Spleen (tissue), 11 donors: ENCODE data around the gene LRRK1. TPM values are rescaled to one million over a fixed set of nuclear protein-coding genes. Genes with fewer than 3 reads are reported as not detected.

Source experiments
- DNase-seq: peaks from one replicate; pipeline ENCODE4 v3.0.0-alpha.2; 2020
- H3K27ac ChIP-seq, 8 donors: fragments of 200-600 bp; sonication (generic) in 7 of 8; 1 replicate in 4 of 8; 2 replicates in 4 of 8; pipeline versions ENCODE4 v1.5.0 to v1.8.0; 2016 to 2021; ENCODE audit warnings: inconsistent platforms in 4 of 8, mild to moderate bottlenecking in 4 of 8, moderate library complexity in 1 of 8
- H3K27me3 ChIP-seq, 7 donors: fragments of 200-600 bp; sonication (generic) in 6 of 7; replicated peaks in 1 of 7; 1 replicate in 4 of 7; 2 replicates in 3 of 7; pipeline versions ENCODE4 v1.5.0 to v1.8.0; 2016 to 2021; ENCODE audit warnings: inconsistent platforms in 3 of 7, mild to moderate bottlenecking in 1 of 7
- H3K36me3 ChIP-seq, 6 donors: fragments of 200-600 bp; sonication (generic) in 5 of 6; 1 replicate in 4 of 6; 2 replicates in 2 of 6; pipeline versions ENCODE4 v1.5.0 to v1.8.0; 2016 to 2021; ENCODE audit warnings: inconsistent platforms in 2 of 6
- H3K4me1 ChIP-seq, 6 donors: fragments of 200-600 bp; sonication (generic) in 5 of 6; 1 replicate in 3 of 6; 2 replicates in 3 of 6; pipeline versions ENCODE4 v1.5.0 to v1.8.0; 2016 to 2021; ENCODE audit warnings: inconsistent platforms in 3 of 6
- H3K4me3 ChIP-seq, 8 donors: fragments of 200-600 bp; sonication (generic) in 7 of 8; 1 replicate in 4 of 8; 2 replicates in 4 of 8; pipeline versions ENCODE4 v1.5.0 to v1.8.0; 2016 to 2021; ENCODE audit warnings: inconsistent platforms in 4 of 8, mild to moderate bottlenecking in 4 of 8, moderate library complexity in 2 of 8
- H3K9me3 ChIP-seq, 8 donors: fragments of 200-600 bp; sonication (generic) in 7 of 8; 1 replicate in 4 of 8; 2 replicates in 4 of 8; pipeline versions ENCODE4 v1.5.0 to v1.8.0; 2016 to 2021; ENCODE audit warnings: inconsistent platforms in 4 of 8
- POLR2A ChIP-seq, 3 donors: fragments of 450-650 bp; IDR thresholded peaks; one replicate each; pipeline ENCODE4 v1.5.1; 2017; ENCODE audit warnings: antibody characterized with exemption in 3 of 3, mild to moderate bottlenecking in 1 of 3
- POLR2AphosphoS5 ChIP-seq, 3 donors: sonication (generic); formaldehyde crosslinking; IDR thresholded peaks; one replicate each; pipeline ENCODE4 v1.5.1; 2017; ENCODE audit warnings: antibody characterized with exemption in 3 of 3
- WGBS, 5 donors: extraction: QIAGEN DNeasy Blood & Tissue Kit in 3 of 5; methylation state at CpG; one replicate each; pipeline versions ENCODE4 v1.1.5 to v1.1.7; 2013 to 2018; 5-methylcytosine and 5-hydroxymethylcytosine counted together
- intact Hi-C: fragments of 100-400 bp; cut with DNase I; formaldehyde crosslinking; loops from one replicate; pipeline ENCODE4 v1.15.0; 2023; ENCODE audit warnings: low total_unique reads
- polyA plus RNA-seq, 3 donors: library from polyadenylated mRNA; stranded (reverse); fragments of 200-250 nt; gene quantifications; one replicate each; pipeline ENCODE4 v1.2.1, GENCODE V29; 2013
- total RNA-seq, 7 donors: library from RNA; depleted of rRNA in 3 of 7; stranded (reverse); fragments of >200 nt in 3 of 7; fragmentation: NEBNext Ultra II Directional in 4 of 7; extraction: Animal tissue kit (Norgen Biotek cat#: 25700) in 4 of 7; gene quantifications; one replicate each; pipeline versions ENCODE4 v1.1.0 to v1.2.1, GENCODE V29; 2016 to 2021
- TF ChIP-seq, protein P1 (sequence below), 11 experiments: fragments of 200-600 bp in 7 of 11; fragments of 450-650 bp in 4 of 11; sonication (generic) in 4 of 11; IDR thresholded peaks in 8 of 11; conservative IDR thresholded peaks in 3 of 11; 1 replicate in 7 of 11; 2 replicates in 4 of 11; pipeline versions ENCODE4 v1.4.0 to v1.8.0; 2016 to 2021; ENCODE audit warnings: antibody characterized with exemption in 11 of 11, inconsistent platforms in 4 of 11, mild to moderate bottlenecking in 1 of 11
- donor health status: healthy with polysubstance abuse.
- donor health status: DM: no; HTN: no; CAD: no; lungs with moderate emphysema.
- donor health status: DM: no; HTN: no; CAD: no.
- donor health status: Bipolar disorder and iron deficiency.
- donor health status: healthy.
- donor health status: DM: no; HTN: no; CAD: no.
- donor health status: DM: yes; HTN: yes; CAD: no.

The LRRK1 gene
- total and polyA plus RNA-seq, 10 donors: 12.0 to 60.2 (median 48.8) TPM

DNA sequence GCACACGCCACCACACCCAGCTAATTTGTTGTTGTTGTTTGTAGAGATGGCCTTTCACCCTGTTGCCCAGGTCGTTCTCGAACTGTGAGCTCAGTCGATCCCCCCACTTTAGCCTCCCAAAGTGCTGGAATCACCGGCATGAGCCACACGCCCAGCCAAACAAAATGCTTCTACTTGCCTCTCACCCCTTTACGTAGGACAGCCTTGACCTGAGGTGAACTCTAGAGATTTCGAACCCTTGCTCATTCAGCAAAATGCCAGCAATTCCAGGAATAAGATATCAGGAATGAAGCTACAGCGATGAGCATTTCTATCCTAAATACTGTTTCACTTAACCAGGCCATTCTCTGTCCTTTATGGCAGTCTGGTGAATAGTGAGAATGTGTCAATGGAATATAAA lies 135.0 kb downstream of the LRRK1 start:
- H3K9me3 ChIP-seq: no peaks in the 10 kb centered on the region
- intact Hi-C loops: no loop called here
- no peak overlapping the region for H3K4me3 ChIP-seq
- H3K4me1 ChIP-seq: peaks cover 0 to 12% (median 3%) of the 10 kb centered on the region in 6 donors
- no peaks in the 10 kb centered on the region for H3K27me3 ChIP-seq
- H3K36me3 ChIP-seq: peaks cover 0 to 100% (median 80%) of the 10 kb centered on the region in 6 donors
- WGBS, 5 donors: 90 to 94% (median 94%) methylated on average over 9 of the region's 9 CpGs
- H3K27ac ChIP-seq: no peak overlapping the region
- DNase-seq: no peak
- TF ChIP-seq POLR2AphosphoS5 (IDR thresholded peaks at IDR 0.05): no peak
- no peak for TF ChIP-seq POLR2A (IDR thresholded peaks at IDR 0.05)
- TF ChIP-seq, protein P1, sequence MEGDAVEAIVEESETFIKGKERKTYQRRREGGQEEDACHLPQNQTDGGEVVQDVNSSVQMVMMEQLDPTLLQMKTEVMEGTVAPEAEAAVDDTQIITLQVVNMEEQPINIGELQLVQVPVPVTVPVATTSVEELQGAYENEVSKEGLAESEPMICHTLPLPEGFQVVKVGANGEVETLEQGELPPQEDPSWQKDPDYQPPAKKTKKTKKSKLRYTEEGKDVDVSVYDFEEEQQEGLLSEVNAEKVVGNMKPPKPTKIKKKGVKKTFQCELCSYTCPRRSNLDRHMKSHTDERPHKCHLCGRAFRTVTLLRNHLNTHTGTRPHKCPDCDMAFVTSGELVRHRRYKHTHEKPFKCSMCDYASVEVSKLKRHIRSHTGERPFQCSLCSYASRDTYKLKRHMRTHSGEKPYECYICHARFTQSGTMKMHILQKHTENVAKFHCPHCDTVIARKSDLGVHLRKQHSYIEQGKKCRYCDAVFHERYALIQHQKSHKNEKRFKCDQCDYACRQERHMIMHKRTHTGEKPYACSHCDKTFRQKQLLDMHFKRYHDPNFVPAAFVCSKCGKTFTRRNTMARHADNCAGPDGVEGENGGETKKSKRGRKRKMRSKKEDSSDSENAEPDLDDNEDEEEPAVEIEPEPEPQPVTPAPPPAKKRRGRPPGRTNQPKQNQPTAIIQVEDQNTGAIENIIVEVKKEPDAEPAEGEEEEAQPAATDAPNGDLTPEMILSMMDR (IDR thresholded peaks at IDR 0.05 in 8 of 11, conservative IDR thresholded peaks at IDR 0.05 in 3 of 11): no peak

DNA sequence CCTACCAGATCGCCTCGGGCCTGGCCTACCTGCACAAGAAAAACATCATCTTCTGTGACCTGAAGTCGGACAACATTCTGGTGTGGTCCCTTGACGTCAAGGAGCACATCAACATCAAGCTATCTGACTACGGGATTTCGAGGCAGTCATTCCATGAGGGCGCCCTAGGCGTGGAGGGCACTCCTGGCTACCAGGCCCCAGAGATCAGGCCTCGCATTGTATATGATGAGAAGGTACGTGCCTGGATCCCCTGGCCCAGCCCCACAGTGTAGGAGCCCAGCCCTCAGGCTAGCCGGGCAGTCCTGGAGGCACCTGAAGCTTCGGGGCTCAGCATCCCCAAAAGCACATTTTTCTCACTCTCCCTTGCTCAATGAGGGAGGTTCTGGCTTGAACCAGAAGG lies 135.8 kb downstream of the LRRK1 start:
- H3K27me3 ChIP-seq: no peaks in the 10 kb centered on the region
- peak; percentile 48 for DNase-seq
- H3K9me3 ChIP-seq: no peaks in the 10 kb centered on the region
- intact Hi-C loops: no loop called here
- H3K36me3 ChIP-seq: peaks cover 0 to 100% (median 78%) of the 10 kb centered on the region in 6 donors
- H3K27ac ChIP-seq: no peak overlapping the region
- WGBS, 5 donors: 87 to 96% (median 95%) methylated on average over 11 to 12 of the region's 12 CpGs
- no peak overlapping the region for H3K4me3 ChIP-seq
- TF ChIP-seq POLR2AphosphoS5 (IDR thresholded peaks at IDR 0.05) (no peak), POLR2A (IDR thresholded peaks at IDR 0.05) (no peak)
- TF ChIP-seq, protein P1 (IDR thresholded peaks at IDR 0.05 in 8 of 11, conservative IDR thresholded peaks at IDR 0.05 in 3 of 11): no peak
- peaks cover 0 to 12% (median 3%) of the 10 kb centered on the region in 6 donors for H3K4me1 ChIP-seq

DNA sequence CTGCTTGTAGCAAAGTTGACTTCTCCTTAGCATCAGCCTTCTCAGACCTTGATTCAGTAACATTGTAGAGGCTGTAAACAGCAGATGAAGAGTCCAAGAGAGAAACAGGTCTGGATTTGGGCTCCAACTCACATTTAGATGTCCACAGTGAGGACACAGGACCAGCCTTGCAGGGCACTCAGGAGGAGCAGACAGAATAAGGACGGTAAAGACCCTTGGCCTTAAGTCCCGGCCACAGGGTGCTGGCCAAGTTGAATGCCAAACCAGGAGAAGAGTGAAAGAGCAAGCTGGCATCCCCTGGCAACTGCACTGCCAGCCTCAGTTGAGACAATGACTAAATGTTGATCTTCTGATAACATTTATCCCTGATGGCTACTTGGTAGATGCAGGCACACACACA lies 136.3 kb downstream of the LRRK1 start:
- 87 to 96% (median 92%) methylated on average over 2 of the region's 2 CpGs for WGBS, 5 donors
- intact Hi-C loops: no loop called here
- Histone ChIP-seq H3K27me3 (no peaks in the 10 kb centered on the region), H3K9me3 (no peaks in the 10 kb centered on the region), H3K27ac (no peak overlapping the region), H3K4me3 (no peak overlapping the region), H3K4me1 (peaks cover 0 to 12% (median 3%) of the 10 kb centered on the region in 6 donors), H3K36me3 (peaks cover 0 to 100% (median 76%) of the 10 kb centered on the region in 6 donors)
- DNase-seq: no peak
- TF ChIP-seq POLR2A (IDR thresholded peaks at IDR 0.05) (no peak), POLR2AphosphoS5 (IDR thresholded peaks at IDR 0.05) (no peak)
- TF ChIP-seq, protein P1 (IDR thresholded peaks at IDR 0.05 in 8 of 11, conservative IDR thresholded peaks at IDR 0.05 in 3 of 11): no peak

DNA sequence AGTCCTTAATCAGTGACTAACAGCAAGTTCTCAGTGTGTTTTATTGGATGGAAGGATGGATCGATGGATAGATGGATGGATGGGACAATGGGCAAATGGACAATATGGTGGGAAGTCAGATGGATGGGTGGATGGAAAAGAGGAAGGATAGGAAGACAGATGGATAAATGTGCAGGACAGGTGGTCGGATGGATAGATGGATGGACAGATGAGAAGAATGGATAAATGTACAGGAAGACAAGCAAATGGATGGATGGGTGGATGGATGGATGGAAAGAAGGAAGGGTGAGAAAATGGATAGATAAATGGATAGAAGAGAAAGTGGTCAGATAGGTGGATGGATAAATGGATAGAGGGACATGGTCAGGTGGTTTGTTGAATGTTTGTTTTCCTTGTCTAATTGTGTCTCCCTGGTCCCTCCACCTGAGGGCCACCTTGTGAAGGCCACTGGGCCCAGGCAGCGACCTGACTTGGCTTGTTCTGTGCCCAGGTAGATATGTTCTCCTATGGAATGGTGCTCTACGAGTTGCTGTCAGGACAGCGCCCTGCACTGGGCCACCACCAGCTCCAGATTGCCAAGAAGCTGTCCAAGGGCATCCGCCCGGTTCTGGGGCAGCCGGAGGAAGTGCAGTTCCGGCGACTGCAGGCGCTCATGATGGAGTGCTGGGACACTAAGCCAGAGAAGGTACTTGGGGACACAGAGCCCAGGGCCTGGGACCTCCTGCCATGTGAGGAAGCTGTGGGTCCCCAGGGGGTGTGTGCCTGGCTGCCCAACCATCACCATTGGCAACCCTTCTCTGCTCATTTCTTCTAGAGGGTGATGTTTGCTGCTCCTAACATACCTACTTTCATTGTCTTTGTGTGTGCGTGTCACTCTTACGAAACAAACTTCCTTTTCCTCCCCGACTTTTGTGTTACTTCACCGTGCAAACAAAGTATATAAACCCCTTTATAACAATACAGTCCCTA lies 137.5 kb downstream of the LRRK1 start:
- Histone ChIP-seq H3K4me1 (peaks cover 0 to 21% (median 9%) of the 10 kb centered on the region in 6 donors), H3K27me3 (no peaks in the 10 kb centered on the region), H3K36me3 (peaks cover 0 to 100% (median 77%) of the 10 kb centered on the region in 6 donors), H3K4me3 (peak overlapping the region in 1 of 8 donors; percentile 14), H3K9me3 (no peaks in the 10 kb centered on the region), H3K27ac (peak overlapping the region in 6 of 8 donors; percentile 5 to 61 (median 46))
- DNase-seq: peak; percentile 84
- 60 to 83% (median 65%) methylated on average over 14 to 15 of the region's 15 CpGs for WGBS, 5 donors
- intact Hi-C loops: no loop called here
- TF ChIP-seq POLR2AphosphoS5 (IDR thresholded peaks at IDR 0.05): peak in 2 of 3 donors; percentile 26 to 51
- no peak for TF ChIP-seq POLR2A (IDR thresholded peaks at IDR 0.05)
- TF ChIP-seq, protein P1 (IDR thresholded peaks at IDR 0.05 in 8 of 11, conservative IDR thresholded peaks at IDR 0.05 in 3 of 11): no peak
